Measurements from ENCODE around the gene MCF2L2. TPM values are rescaled to one million over a fixed set of nuclear protein-coding genes. Genes with fewer than 3 reads are reported as not detected.

The MCF2L2 gene
- total and polyA plus RNA-seq, 9 of the 15 experiments (the other 6 are each of a cell fraction or from before 2014, with no cell fraction given) = 0.56 to 4.2 (median 3.0) TPM

- TSS peak; percentile 77 for BruUV-seq (replicated peaks)
- peak overlapping the region; percentile 83 for H3K4me2 ChIP-seq (ENCODE audit: insufficient read depth, low read length)
- no peaks in the 10 kb centered on the region for H3K36me3 ChIP-seq (ENCODE audit: control insufficient read depth, insufficient read depth, low read length)
- POLR2A ChIA-PET = interaction anchor here (0.7 to 4.8 kb wide), 6 partner anchors 14 to 433 kb away, joined by 3 to 32 read pairs (median 3); no protein-coding TSS in a partner anchor
- no peak overlapping the region for H3K27ac ChIP-seq (ENCODE audit: extremely low read depth, low read depth, low read length)
- DNase-seq (ENCODE audit: extremely low read depth in 1 of 4, low spot score in 3 of 4) (no peak), ATAC-seq (no peak), FAIRE-seq (no peak)
- peaks cover 2% of the 10 kb centered on the region; the same call in 2 of the 3 replicates for H3K79me2 ChIP-seq (ENCODE audit: control insufficient read depth, insufficient read depth, low read length)
- in situ Hi-C loops (cut with MboI) (no loop called here), intact Hi-C loops (cut with micrococcal nuclease) (no loop called here)
- peak overlapping the region; percentile 67 to 93; a peak in 3 of 4 replicates for H3K9ac ChIP-seq (ENCODE audit: insufficient read depth in 1 of 2, low read depth in 2 of 2, low read length in 2 of 2)
- H3K9me3 ChIP-seq (replicated peaks; ENCODE audit: control insufficient read depth, insufficient read depth, low read depth, low read length) = no peaks in the 10 kb centered on the region
- no peaks in the 10 kb centered on the region for H3K27me3 ChIP-seq (ENCODE audit: control insufficient read depth in 2 of 2, insufficient read depth in 2 of 2, low read length in 2 of 2)
- 84% methylated on average over 16 of the region's 28 CpGs for WGBS (ENCODE audit: insufficient coverage, low coverage, missing lambda C conversion rate)
- H3K4me1 ChIP-seq (replicated peaks in 1 of 2; ENCODE audit: control insufficient read depth in 2 of 2, insufficient read depth in 2 of 2, low read length in 2 of 2) = peaks cover 8 to 25% of the 10 kb centered on the region in 2 experiments; a peak in 4 of 5 replicates
- peak overlapping the region; percentile 88 for H3K4me3 ChIP-seq
- no peaks in the 10 kb centered on the region for H3K9me1 ChIP-seq (ENCODE audit: control insufficient read depth, insufficient read depth, low read length)
- H2AFZ ChIP-seq (ENCODE audit: low read depth, low read length) = peak overlapping the region; percentile 94; the same call in 1 of the 2 replicates
- no peaks in the 10 kb centered on the region for H4K20me1 ChIP-seq (replicated peaks; ENCODE audit: control insufficient read depth, insufficient read depth, low read length)
- CTCF ChIA-PET (ENCODE audit: low intra/inter-chr PET ratio) = no interaction called here
- TF ChIP-seq PRDM10 (IDR thresholded peaks at IDR 0.05; ENCODE audit: partially characterized antibody) (no peak), ZBTB33 (CRISPR knock-in tag; IDR thresholded peaks at IDR 0.05) (peak; percentile 88)
Measured at GRCh38 chr3:183427196-183427875, 1.1 kb downstream of the MCF2L2 start.
